AG04450 (cell line): ENCODE data around the gene CD163L1. TPM values are rescaled to one million over a fixed set of nuclear protein-coding genes. Genes with fewer than 3 reads are reported as not detected.
"Not testable (repeated sequence)": the region's sequence is repeated elsewhere in the genome, so short reads cannot be mapped to it uniquely, and the experiment has no call there.

Experiments used
- CTCF ChIA-PET: fragments of 300-600, 350-600 bp; formaldehyde crosslinking; extraction: SDS; loops from one replicate; lab custom pipeline; 2022; ENCODE audit warnings: antibody characterized with exemption, inconsistent platforms; lab: Charles Lee
- POLR2A ChIA-PET: fragments of 350-600 bp; formaldehyde crosslinking; extraction: SDS; loops from one replicate; lab custom pipeline; 2021; ENCODE audit warnings: antibody characterized with exemption, inconsistent platforms; lab: Yijun Ruan, JAX
- DNase-seq: peaks from one replicate; pipeline ENCODE4 v3.0.0-alpha.2; 2011; ENCODE audit warnings: low read depth, low spot score
- H3K27ac ChIP-seq: one replicate; pipeline ENCODE4 v1.5.1; 2012; ENCODE audit warnings: low read depth, low read length, control low read depth
- H3K27me3 ChIP-seq: one replicate; pipeline ENCODE4 v1.6.0; 2012; ENCODE audit warnings: low read length; ENCODE audit not compliant: control insufficient read depth, insufficient read depth
- H3K4me3 ChIP-seq: 2 replicates; pipeline ENCODE4 v1.5.1; 2011; ENCODE audit warnings: mild to moderate bottlenecking, low read depth, low read length, control low read depth
- H3K9me3 ChIP-seq: 2 replicates; pipeline ENCODE4 v1.5.1; 2012; ENCODE audit warnings: low read length; ENCODE audit not compliant: control insufficient read depth, insufficient read depth
- polyA plus RNA-seq: library from polyadenylated mRNA; depleted of rRNA; stranded (reverse); fragments of >200 nt; gene quantifications from 2 replicates; pipeline ENCODE4 v1.2.3, GENCODE V29; 2011
- TF ChIP-seq, protein P1 (sequence below): IDR thresholded peaks from 2 replicates; pipeline ENCODE4 v1.5.1; 2011; ENCODE audit warnings: low read depth, low read length, control low read depth, inconsistent platforms

Gene CD163L1
- polyA plus RNA-seq, 1 experiment, result 0.82 TPM

DNA sequence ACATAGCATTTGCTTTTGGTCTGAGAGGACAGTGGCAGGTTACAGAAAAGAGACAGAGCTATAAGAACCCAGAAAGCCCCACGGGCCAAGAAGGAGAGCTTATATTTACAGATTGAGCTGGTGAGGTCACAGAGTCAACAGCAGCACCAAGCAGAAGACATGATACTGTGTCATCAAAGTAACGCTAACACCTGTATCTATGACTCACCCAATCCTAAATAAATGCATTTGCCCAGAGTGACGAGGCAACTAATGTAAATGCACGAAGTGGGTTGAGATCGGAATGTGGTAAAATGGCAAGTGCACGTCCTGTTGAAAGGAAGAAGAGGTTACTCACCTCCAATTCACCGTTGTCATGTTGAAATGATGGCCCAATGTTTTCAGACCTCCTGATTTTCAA lies 6.7 kb upstream of the CD163L1 start:
- TF ChIP-seq, protein P1, sequence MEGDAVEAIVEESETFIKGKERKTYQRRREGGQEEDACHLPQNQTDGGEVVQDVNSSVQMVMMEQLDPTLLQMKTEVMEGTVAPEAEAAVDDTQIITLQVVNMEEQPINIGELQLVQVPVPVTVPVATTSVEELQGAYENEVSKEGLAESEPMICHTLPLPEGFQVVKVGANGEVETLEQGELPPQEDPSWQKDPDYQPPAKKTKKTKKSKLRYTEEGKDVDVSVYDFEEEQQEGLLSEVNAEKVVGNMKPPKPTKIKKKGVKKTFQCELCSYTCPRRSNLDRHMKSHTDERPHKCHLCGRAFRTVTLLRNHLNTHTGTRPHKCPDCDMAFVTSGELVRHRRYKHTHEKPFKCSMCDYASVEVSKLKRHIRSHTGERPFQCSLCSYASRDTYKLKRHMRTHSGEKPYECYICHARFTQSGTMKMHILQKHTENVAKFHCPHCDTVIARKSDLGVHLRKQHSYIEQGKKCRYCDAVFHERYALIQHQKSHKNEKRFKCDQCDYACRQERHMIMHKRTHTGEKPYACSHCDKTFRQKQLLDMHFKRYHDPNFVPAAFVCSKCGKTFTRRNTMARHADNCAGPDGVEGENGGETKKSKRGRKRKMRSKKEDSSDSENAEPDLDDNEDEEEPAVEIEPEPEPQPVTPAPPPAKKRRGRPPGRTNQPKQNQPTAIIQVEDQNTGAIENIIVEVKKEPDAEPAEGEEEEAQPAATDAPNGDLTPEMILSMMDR, result no peak
- Histone ChIP-seq H3K27ac (no peak overlapping the region), H3K4me3 (no peak overlapping the region), H3K9me3 (no peaks in the 10 kb centered on the region), H3K27me3 (peaks cover 9% of the 10 kb centered on the region)
- no peak for DNase-seq
- ChIA-PET POLR2A (no interaction called here), CTCF (interaction anchor here (1.1 to 1.5 kb wide), 2 partner anchors 10 to 11 kb away, joined by 3 to 10 read pairs; no protein-coding TSS in a partner anchor)

DNA sequence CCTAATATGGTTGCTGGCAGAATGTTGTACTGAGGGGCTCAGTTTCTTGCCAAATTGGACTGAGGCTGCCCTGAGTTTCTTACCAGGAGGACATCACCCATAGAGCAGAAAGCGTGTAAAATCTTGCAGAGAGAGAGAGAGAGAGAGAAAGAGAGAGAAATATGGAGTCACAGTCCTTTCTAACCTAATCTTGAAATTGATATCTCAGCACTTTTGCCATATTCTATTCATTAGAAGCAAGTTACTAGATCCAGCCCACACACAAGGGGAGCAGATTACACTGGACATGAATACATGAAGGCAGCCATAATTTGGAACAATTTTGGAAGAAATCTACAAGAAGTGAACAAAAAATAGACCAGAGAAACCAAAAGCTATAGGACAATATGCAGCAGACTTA lies 4.1 kb upstream of the CD163L1 start:
- CTCF ChIA-PET, result no interaction called here

DNA sequence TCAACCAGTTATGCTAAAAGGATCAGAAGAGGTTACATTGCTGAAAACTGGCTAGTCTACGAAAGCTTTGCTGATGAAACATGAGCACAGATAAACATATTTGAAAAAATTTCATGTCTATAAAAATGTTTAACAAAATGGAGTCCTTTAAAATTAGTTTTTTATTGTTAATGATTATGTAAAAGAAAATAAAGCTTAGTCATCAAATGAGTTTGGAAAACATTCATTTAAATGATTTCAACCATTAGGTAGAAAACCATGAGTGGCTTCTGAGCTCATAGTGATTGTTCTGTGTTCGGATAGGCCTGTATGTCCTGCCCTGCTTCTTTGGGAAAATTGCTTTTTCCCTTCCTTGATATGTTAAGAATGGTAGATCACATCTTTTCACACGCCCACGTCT lies 584 bp upstream of the CD163L1 start:
- TF ChIP-seq, protein P1, result no peak
- POLR2A ChIA-PET, result no interaction called here
- CTCF ChIA-PET, result interaction anchor here (0.6 to 1.1 kb wide), 2 partner anchors 17 to 599 kb away, joined by 3 to 4 read pairs; no protein-coding TSS in a partner anchor
- Histone ChIP-seq H3K4me3 (no peak overlapping the region), H3K9me3 (peaks cover 4% of the 10 kb centered on the region; the same call in 1 of the 2 replicates), H3K27me3 (peaks cover 9% of the 10 kb centered on the region), H3K27ac (no peak overlapping the region)
- DNase-seq, result no peak

More for the DNA sequence above, 4.1 kb upstream of the CD163L1 start:
- DNase-seq, result no peak
- Histone ChIP-seq H3K9me3 (no peaks in the 10 kb centered on the region), H3K27ac (no peak overlapping the region), H3K27me3 (peaks cover 9% of the 10 kb centered on the region), H3K4me3 (no peak overlapping the region)
- POLR2A ChIA-PET, result no interaction called here
- TF ChIP-seq, protein P1, result no peak

DNA sequence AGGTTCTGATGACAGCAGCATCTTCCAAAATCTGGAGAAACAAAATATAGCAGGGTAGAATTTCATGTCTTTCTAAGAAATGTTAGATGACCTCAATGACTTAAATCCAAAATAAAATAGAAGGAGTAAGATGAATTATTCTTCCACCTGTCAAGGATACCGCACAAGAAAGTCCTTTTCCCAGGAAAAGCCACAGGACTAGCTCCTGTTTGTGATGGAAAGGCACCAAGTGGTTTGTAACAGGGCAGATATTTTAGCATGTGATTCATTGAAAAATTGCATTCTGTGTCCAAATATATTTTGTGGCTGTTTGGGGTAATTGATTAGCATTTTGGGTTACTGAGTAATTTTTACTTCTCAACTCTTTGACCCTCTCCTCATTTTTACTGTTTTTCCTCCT lies 2.7 kb downstream of the CD163L1 start:
- Histone ChIP-seq H3K4me3 (no peak overlapping the region), H3K27ac (no peak overlapping the region), H3K27me3 (peaks cover 3% of the 10 kb centered on the region), H3K9me3 (peaks cover 6% of the 10 kb centered on the region)
- TF ChIP-seq, protein P1, result no peak
- DNase-seq, result no peak
- ChIA-PET POLR2A (no interaction called here), CTCF (interaction anchor here (2.0 kb wide), 1 partner anchor 20 kb away, joined by 10 read pairs; no protein-coding TSS in a partner anchor)

DNA sequence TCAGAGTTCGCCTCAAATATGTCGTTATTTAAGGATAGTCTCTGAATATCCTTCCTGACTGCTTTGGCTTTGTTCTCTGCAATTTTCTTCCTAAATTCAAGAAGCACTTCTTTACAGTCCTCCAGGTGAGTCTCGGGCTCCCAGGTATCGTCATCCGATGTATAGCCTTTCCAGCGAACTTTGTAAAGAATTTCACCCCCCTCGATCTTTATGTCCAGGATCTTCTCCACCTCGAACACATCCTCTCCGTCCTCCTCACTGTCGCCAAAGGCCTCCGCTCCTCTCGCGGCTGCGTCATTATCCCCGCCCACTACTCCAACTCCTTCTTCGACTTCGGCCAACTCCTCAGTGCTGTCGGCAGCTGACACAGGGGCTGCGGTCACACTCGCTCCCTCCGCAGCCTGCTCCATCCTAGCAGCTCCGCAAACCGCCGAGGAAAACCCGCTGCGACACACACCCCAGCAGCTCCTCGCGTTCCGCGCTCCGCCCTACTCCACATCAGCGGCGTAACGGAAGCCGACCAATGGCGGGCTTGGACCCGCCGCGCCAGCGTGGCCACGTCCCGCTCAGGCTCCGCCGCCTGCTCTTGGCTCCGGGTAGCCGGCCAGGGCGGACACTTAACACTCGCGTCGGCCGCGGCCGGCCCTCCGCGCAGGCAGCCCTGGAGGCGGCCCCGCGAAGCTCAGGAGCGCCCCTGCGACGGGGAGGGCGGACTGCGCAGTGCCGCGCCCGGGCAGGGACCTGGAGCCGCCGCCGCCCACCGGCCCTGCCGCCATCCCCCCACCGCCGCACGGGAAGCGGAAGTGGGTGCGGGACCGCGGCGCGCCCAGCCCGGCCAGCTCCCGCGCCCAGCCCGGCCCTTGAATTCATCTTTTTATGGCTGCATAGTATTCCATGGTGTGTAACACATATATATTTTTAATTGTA lies 4.1 kb downstream of the CD163L1 start:
- ChIA-PET POLR2A (no interaction called here), CTCF (interaction anchor here (0.6 to 2.0 kb wide), 5 partner anchors 10 to 327 kb away, joined by 3 to 10 read pairs (median 3); no protein-coding TSS in a partner anchor)
- H3K27me3 ChIP-seq, result no peaks in the 10 kb centered on the region
- peak; percentile 11 for DNase-seq
- TF ChIP-seq, protein P1, result no peak
- peak overlapping the region; percentile 57 for H3K4me3 ChIP-seq
- H3K27ac ChIP-seq, result peak overlapping the region; percentile 34
- H3K9me3 ChIP-seq, result peaks cover 6% of the 10 kb centered on the region

DNA sequence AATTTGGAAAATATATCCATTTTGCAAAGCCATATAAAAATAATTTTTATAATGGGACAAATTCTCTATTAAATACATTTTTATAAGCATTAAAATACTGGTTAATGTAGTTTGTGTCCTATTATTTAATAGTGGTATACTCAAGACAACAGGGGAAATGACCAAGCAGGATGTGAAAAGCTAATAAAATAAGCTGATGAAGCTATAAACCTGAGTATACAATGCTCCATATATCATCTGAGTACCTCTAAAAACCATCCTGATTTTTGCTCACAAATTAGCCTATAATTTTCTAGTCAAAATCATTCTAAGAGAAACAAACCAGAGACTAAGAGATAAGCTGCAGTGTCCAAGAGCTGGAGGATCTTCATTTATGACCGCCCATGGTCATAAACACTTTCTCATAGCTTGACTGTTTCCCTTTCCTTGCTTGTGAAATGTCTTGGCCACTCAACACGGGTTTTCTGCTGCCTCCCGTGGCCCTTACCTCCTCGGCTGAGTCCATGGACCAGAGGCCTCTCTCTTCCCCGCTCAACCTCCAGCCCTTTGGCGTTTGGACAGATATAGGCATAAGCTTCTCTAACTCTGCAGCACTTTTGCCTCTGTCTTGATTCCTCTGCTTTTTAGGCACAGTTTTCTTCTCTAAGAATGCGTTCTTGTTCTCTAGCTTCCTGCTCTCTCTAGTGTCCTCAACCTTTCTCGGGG lies 5.5 kb downstream of the CD163L1 start:
- not testable (repeated sequence) for H3K27me3 ChIP-seq, H3K4me3 ChIP-seq, H3K9me3 ChIP-seq, DNase-seq, H3K27ac ChIP-seq
- ChIA-PET POLR2A (interaction anchor here (0.6 kb wide), 1 partner anchor 226 kb away, joined by 14 read pairs; no protein-coding TSS in a partner anchor), CTCF (interaction anchor here (1.3 kb wide), 1 partner anchor 12 kb away, joined by 3 read pairs; no protein-coding TSS in a partner anchor)
